B cell (primary cell): ENCODE results near the gene SEC14L6. TPM values are rescaled to one million over a fixed set of nuclear protein-coding genes. Genes with fewer than 3 reads are reported as not detected.

Source experiments
- ATAC-seq: fragments of 200-7000 bp; cut with Tn5 transposase; one replicate; pipeline ENCODE4 v1.10.0; 2021; ENCODE audit warnings: low read depth, mild to moderate bottlenecking, moderate number of reproducible peaks, moderate library complexity
- CTCF ChIA-PET: fragments of 350-600 bp; sonication (Branson Sonifier 250); formaldehyde crosslinking; loops from one replicate; lab custom pipeline; 2021; ENCODE audit warnings: antibody characterized with exemption, inconsistent platforms; lab: Charles Lee
- POLR2A ChIA-PET: fragments of 350-600 bp; sonication (Branson Sonifier 250); formaldehyde crosslinking; loops from one replicate; lab custom pipeline; 2021; ENCODE audit warnings: antibody characterized with exemption; lab: Charles Lee
- DNase-seq: peaks from one replicate; pipeline ENCODE4 v3.0.0; 2013
- H2AFZ ChIP-seq: 2 replicates; pipeline ENCODE4 v1.6.1; 2012; ENCODE audit warnings: mild to moderate bottlenecking, low read depth, low read length; ENCODE audit not compliant: insufficient read depth, poor library complexity, severe bottlenecking
- H3K27ac ChIP-seq, 2 donors: 1 replicate in 1 of 2; 2 replicates in 1 of 2; pipeline ENCODE4 v1.5.1; 2012 to 2013; ENCODE audit warnings: low read length in 2 of 2, mild to moderate bottlenecking in 2 of 2, moderate library complexity in 1 of 2
- H3K27me3 ChIP-seq, 4 experiments: fragments of 200-600 bp in 1 of 4; sonication (generic) in 1 of 4; replicated peaks in 1 of 4; 1 replicate in 2 of 4; 2 replicates in 2 of 4; pipeline versions ENCODE4 v1.6.1 to v1.7.0; 2013 to 2016; ENCODE audit warnings: low read length in 3 of 4, mild to moderate bottlenecking in 2 of 4, mixed read lengths in 1 of 4, moderate library complexity in 1 of 4; ENCODE audit not compliant: insufficient read depth in 4 of 4, control insufficient read depth in 3 of 4; ENCODE audit errors: control extremely low read depth in 1 of 4
- H3K36me3 ChIP-seq, 2 experiments: replicated peaks in 1 of 2; 1 replicate in 1 of 2; 2 replicates in 1 of 2; pipeline versions ENCODE4 v1.6.1 to v1.7.1; 2013; ENCODE audit warnings: low read length in 1 of 2; ENCODE audit not compliant: insufficient read depth in 2 of 2, control insufficient read depth in 1 of 2; ENCODE audit errors: control extremely low read depth in 1 of 2, extremely low read depth in 1 of 2
- H3K4me1 ChIP-seq, 2 donors: fragments of 200-600 bp in 1 of 2; sonication (generic) in 1 of 2; 1 replicate in 1 of 2; 2 replicates in 1 of 2; pipeline versions ENCODE4 v1.5.1 to v1.6.1; 2013 to 2017; ENCODE audit warnings: low read length in 2 of 2; ENCODE audit not compliant: control insufficient read depth in 2 of 2, insufficient read depth in 2 of 2
- H3K4me2 ChIP-seq: replicated peaks from 2 replicates; pipeline ENCODE3; 2012; ENCODE audit warnings: mild to moderate bottlenecking, low read depth, low read length; ENCODE audit not compliant: poor library complexity, severe bottlenecking
- H3K4me3 ChIP-seq, 5 experiments: fragments of 200-600 bp in 1 of 5; sonication (generic) in 1 of 5; 1 replicate in 3 of 5; 2 replicates in 2 of 5; pipeline versions ENCODE4 v1.5.1 to v1.7.0; 2011 to 2016; ENCODE audit warnings: low read length in 4 of 5, mild to moderate bottlenecking in 4 of 5, low read depth in 2 of 5, control low read depth in 1 of 5, moderate library complexity in 1 of 5; ENCODE audit not compliant: insufficient read depth in 1 of 5; ENCODE audit errors: control extremely low read depth in 1 of 5, extremely low read depth in 1 of 5
- H3K79me2 ChIP-seq: fragments of 200-600 bp; sonication (generic); one replicate; pipeline ENCODE4 v1.6.0; 2016; ENCODE audit warnings: low read length; ENCODE audit not compliant: control insufficient read depth, insufficient read depth
- H3K9ac ChIP-seq: fragments of 200-600 bp; sonication (generic); 2 replicates; pipeline ENCODE4 v1.6.1; 2017; ENCODE audit warnings: mild to moderate bottlenecking, low read length, moderate library complexity
- H3K9me3 ChIP-seq, 3 donors: one replicate each; pipeline versions ENCODE4 v1.6.1 to v1.7.1; 2013; ENCODE audit warnings: low read length in 2 of 3; ENCODE audit not compliant: control insufficient read depth in 2 of 3, insufficient read depth in 1 of 3; ENCODE audit errors: control extremely low read depth in 1 of 3
- H4K20me1 ChIP-seq: 2 replicates; pipeline ENCODE4 v1.6.0; 2012; ENCODE audit warnings: mild to moderate bottlenecking, low read length; ENCODE audit not compliant: insufficient read depth, control insufficient read depth, poor library complexity, severe bottlenecking
- H3K27ac Mint-ChIP-seq: one replicate; pipeline ENCODE4 v1.8.0; 2021; ENCODE audit warnings: mixed read lengths
- H3K27me3 Mint-ChIP-seq: one replicate; pipeline ENCODE4 v1.8.0; 2021; ENCODE audit warnings: mixed read lengths
- H3K4me1 Mint-ChIP-seq: one replicate; pipeline ENCODE4 v1.8.0; 2021; ENCODE audit warnings: mixed read lengths
- H3K4me3 Mint-ChIP-seq: one replicate; pipeline ENCODE4 v1.8.0; 2021; ENCODE audit warnings: mixed read lengths
- H3K9me3 Mint-ChIP-seq: one replicate; pipeline ENCODE4 v1.8.0; 2022; ENCODE audit warnings: mixed read lengths; ENCODE audit not compliant: insufficient read depth
- EZH2 ChIP-seq: IDR thresholded peaks from 2 replicates; pipeline ENCODE4 v1.6.1; 2012; ENCODE audit warnings: borderline replicate concordance, low read depth, mild to moderate bottlenecking, moderate library complexity, low read length; ENCODE audit not compliant: insufficient read depth, poor library complexity, severe bottlenecking
- WGBS: methylation state at CpG from one replicate; pipeline ENCODE4 v1.1.5; 2013; ENCODE audit warnings: missing lambda C conversion rate; ENCODE audit not compliant: insufficient coverage; 5-methylcytosine and 5-hydroxymethylcytosine counted together
- intact Hi-C: fragments of 100-400 bp; cut with micrococcal nuclease; formaldehyde crosslinking; loops from one replicate; pipeline ENCODE4 v1.10.0; 2022
- polyA plus RNA-seq: library from polyadenylated mRNA; depleted of rRNA; stranded (reverse); fragments of >200 nt; gene quantifications from 2 replicates; pipeline ENCODE4 v1.2.3, GENCODE V29; 2012
- total RNA-seq, 2 donors: library from RNA; stranded (reverse); fragments of 120-200 nt in 1 of 2; gene quantifications; 1 replicate in 1 of 2; 2 replicates in 1 of 2; pipeline versions ENCODE4 v1.2.3 to v1.2.4, GENCODE V29; 2013 to 2022
- TF ChIP-seq, protein P1 (sequence below): fragments of 200-600 bp; IDR thresholded peaks from one replicate; pipeline ENCODE4 v1.8.0; 2022; ENCODE audit warnings: antibody characterized with exemption, mild to moderate bottlenecking

SEC14L6 gene
- total and polyA plus RNA-seq, 2 donors (not counting 1 experiment from before 2014, with no cell fraction given), result not detected

DNA sequence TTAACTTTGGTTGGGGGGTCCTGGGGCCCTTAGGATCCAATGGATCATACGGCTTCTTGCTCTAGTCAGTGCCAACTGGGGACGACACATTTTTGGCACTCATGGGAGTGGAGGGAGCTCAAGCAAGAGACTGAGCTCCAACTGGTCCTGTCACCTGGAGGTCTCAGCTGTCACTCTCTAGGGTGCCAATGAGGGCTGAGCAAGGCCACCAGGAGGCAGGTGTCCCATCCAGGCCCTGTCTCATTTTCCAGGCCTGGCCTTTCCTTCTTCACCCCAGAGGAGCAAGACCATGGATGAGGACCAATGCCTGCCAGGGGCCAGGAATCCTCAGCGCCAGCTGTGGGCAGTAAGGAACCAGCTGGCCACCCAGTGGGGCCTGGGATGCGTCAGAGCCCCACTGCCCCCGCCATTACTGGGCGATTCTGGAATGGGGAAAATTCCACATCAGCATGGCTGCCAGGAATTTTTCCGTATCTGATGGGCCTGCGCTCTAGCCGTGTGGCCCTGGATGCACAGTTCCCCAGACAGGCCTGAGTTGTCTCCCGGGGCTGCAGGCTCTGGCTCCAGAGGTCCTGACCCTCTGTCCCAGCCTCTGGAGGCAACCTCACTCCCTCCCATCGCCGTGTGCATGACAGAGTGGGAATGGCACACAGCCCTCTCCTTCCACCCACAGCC lies 28.6 kb upstream of the SEC14L6 start:
- Histone ChIP-seq H3K9ac (no peak overlapping the region), H3K9me3 (peaks cover 0 to 4% (median 0%) of the 10 kb centered on the region in 3 donors), H3K36me3 (peaks cover 0 to 44% of the 10 kb centered on the region in 2 experiments), H3K27me3 (no peaks in the 10 kb centered on the region), H3K4me1 (no peaks in the 10 kb centered on the region), H3K79me2 (no peaks in the 10 kb centered on the region), H4K20me1 (no peaks in the 10 kb centered on the region), H3K4me2 (no peak overlapping the region), H3K27ac (no peak overlapping the region), H3K4me3 (no peak overlapping the region), H2AFZ (no peak overlapping the region)
- 92% methylated on average over 12 of the region's 12 CpGs for WGBS
- H3K9me3 Mint-ChIP-seq, result no peaks in the 10 kb centered on the region
- CTCF ChIA-PET, result no interaction called here
- H3K4me1 Mint-ChIP-seq, result peaks cover 6% of the 10 kb centered on the region
- no peak for DNase-seq
- H3K27ac Mint-ChIP-seq, result no peak overlapping the region
- POLR2A ChIA-PET, result no interaction called here
- no peak for ATAC-seq
- TF ChIP-seq, protein P1, sequence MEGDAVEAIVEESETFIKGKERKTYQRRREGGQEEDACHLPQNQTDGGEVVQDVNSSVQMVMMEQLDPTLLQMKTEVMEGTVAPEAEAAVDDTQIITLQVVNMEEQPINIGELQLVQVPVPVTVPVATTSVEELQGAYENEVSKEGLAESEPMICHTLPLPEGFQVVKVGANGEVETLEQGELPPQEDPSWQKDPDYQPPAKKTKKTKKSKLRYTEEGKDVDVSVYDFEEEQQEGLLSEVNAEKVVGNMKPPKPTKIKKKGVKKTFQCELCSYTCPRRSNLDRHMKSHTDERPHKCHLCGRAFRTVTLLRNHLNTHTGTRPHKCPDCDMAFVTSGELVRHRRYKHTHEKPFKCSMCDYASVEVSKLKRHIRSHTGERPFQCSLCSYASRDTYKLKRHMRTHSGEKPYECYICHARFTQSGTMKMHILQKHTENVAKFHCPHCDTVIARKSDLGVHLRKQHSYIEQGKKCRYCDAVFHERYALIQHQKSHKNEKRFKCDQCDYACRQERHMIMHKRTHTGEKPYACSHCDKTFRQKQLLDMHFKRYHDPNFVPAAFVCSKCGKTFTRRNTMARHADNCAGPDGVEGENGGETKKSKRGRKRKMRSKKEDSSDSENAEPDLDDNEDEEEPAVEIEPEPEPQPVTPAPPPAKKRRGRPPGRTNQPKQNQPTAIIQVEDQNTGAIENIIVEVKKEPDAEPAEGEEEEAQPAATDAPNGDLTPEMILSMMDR, result no peak
- TF ChIP-seq EZH2, result no peak
- H3K27me3 Mint-ChIP-seq, result no peaks in the 10 kb centered on the region
- intact Hi-C loops, result no loop called here
- H3K4me3 Mint-ChIP-seq, result no peak overlapping the region

DNA sequence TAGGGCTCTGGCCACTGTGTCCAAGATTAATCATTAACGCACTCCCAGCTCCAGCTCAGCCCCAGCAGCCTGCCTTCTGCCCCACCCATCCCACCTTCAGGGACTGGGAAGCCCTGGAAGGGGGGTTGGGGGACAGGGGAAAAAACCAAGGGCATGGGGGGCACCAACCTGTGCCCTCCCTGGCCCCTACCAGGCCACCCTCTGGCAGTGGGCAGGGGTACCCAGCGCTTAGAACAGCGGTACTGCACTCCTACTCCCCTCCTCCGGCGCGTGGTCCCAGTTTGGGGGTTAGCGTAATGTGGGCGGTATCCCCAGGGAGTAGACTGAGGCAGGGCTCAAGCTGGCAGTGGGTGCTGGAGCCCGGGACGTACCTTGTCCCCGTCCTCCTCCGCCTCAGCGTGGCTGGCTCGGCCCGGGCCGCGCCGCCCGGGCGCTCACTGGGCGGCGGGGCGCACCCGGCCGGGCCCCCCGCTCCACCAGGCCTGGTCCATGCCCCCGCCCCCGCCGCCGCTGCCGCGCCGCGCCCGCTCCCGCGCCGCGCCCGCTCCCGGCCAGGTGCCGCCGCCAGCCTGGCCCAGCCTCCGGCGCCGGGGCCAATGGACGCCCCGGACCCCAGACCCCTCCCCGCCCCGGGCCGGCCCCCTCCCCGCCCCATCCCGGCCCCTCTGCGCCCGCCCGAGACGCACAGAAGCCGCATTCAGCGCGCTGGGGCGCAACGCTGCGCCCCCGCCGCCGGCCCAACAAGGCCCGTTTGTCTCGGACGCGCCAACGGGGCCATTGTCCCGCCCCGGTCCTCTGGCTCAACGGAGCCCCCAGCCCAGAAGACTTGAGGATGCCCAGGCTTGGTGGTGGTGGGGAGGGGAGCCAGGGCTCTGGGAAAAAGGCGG lies 27.8 kb upstream of the SEC14L6 start, which contains the start of gene GAL3ST1:
Gene GAL3ST1 (minus strand): TSS at position 571 of the 887 bp plus-strand sequence. CDS start 17,273 bp downstream, outside the sequence.
- H3K27ac ChIP-seq, result no peak within 1 kb of the TSS
- H3K4me3 Mint-ChIP-seq, result no peak within 1 kb of the TSS
- CTCF ChIA-PET, result no interaction called here
- WGBS, result 26% methylated on average over 62 of the region's 75 CpGs
- ATAC-seq (no peak), DNase-seq (no peak)
- H3K79me2 ChIP-seq, result no peaks in the 10 kb centered on the region
- H3K9me3 ChIP-seq, result no peaks in the 10 kb centered on the region
- H3K9ac ChIP-seq, result no peak within 1 kb of the TSS
- no peak within 1 kb of the TSS for H2AFZ ChIP-seq
- POLR2A ChIA-PET, result no interaction called here
- H3K9me3 Mint-ChIP-seq, result no peaks in the 10 kb centered on the region
- no peak within 1 kb of the TSS for H3K4me3 ChIP-seq
- peaks cover 0 to 36% of the 10 kb centered on the region in 2 experiments for H3K36me3 ChIP-seq
- intact Hi-C loops, result no loop called here
- H3K27ac Mint-ChIP-seq, result no peak within 1 kb of the TSS
- H3K27me3 ChIP-seq, result no peaks in the 10 kb centered on the region
- TF ChIP-seq, protein P1, result no peak
- no peak for TF ChIP-seq EZH2
- H3K4me2 ChIP-seq, result no peak within 1 kb of the TSS
- no peaks in the 10 kb centered on the region for H4K20me1 ChIP-seq
- peaks cover 6% of the 10 kb centered on the region for H3K4me1 Mint-ChIP-seq
- H3K27me3 Mint-ChIP-seq, result no peaks in the 10 kb centered on the region
- H3K4me1 ChIP-seq, result no peaks in the 10 kb centered on the region
